ENCODE data around the gene FRAS1.

DNA sequence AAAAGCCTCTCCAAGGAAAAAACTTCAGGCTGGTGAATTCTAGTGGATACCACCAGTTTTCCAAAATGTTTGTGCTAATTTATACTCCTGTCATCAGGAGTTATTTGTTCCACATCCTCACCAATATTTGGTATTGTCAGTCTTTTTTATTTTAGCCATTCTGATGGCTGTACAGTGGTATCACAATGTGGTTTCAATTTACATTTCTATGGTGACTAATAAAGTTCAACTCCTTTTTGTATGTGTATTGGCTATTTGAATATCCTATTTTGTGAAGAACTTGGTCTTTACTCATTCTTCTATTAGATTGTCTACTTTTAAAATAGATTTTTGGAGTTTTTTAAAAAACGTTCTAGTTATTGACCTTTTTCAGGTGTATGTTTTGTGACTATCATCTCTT is 33.0 kb upstream of the FRAS1 start:
- TF ChIP-seq, protein P1, sequence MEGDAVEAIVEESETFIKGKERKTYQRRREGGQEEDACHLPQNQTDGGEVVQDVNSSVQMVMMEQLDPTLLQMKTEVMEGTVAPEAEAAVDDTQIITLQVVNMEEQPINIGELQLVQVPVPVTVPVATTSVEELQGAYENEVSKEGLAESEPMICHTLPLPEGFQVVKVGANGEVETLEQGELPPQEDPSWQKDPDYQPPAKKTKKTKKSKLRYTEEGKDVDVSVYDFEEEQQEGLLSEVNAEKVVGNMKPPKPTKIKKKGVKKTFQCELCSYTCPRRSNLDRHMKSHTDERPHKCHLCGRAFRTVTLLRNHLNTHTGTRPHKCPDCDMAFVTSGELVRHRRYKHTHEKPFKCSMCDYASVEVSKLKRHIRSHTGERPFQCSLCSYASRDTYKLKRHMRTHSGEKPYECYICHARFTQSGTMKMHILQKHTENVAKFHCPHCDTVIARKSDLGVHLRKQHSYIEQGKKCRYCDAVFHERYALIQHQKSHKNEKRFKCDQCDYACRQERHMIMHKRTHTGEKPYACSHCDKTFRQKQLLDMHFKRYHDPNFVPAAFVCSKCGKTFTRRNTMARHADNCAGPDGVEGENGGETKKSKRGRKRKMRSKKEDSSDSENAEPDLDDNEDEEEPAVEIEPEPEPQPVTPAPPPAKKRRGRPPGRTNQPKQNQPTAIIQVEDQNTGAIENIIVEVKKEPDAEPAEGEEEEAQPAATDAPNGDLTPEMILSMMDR (conservative IDR thresholded peaks at IDR 0.05; ENCODE audit: low read depth, low read length), result no peak
- no peak for TF ChIP-seq EZH2 (IDR thresholded peaks at IDR 0.05; ENCODE audit: low read length, unreplicated experiment)
- no peak for TF ChIP-seq EZH2phosphoT487 (IDR thresholded peaks at IDR 0.05; ENCODE audit: borderline replicate concordance, low read length)

Data from PC-3 (cell line).